K562 (cell line): ENCODE data around the gene JAK3. TPM values are rescaled to one million over a fixed set of nuclear protein-coding genes. Genes with fewer than 3 reads are reported as not detected.

Experiments used
- ARNT ChIP-seq, 2 experiments: fragments of 450-650 bp; IDR thresholded peaks; 2 replicates each; pipeline ENCODE4 v1.6.1; 2016; ENCODE audit warnings: mild to moderate bottlenecking in 1 of 2
- CBX8 ChIP-seq: fragments of 200-600 bp; sonication (generic); IDR thresholded peaks from 2 replicates; pipeline ENCODE4 v1.6.1; 2012; ENCODE audit warnings: borderline replicate concordance, mixed run types, low read depth, mild to moderate bottlenecking, moderate library complexity, mixed read lengths, low read length, control low read depth, inconsistent platforms; ENCODE audit not compliant: poor library complexity, severe bottlenecking; ENCODE audit errors: extremely low read depth
- CEBPZ ChIP-seq: fragments of 150-350 bp; IDR thresholded peaks from 2 replicates; pipeline ENCODE4 v1.6.1; 2014; ENCODE audit warnings: low read depth, mild to moderate bottlenecking, low read length, borderline replicate concordance
- CTCF ChIP-seq, 3 experiments: IDR thresholded peaks in 2 of 3; conservative IDR thresholded peaks in 1 of 3; 2 replicates each; pipeline ENCODE4 v1.5.1; 2011 to 2012; ENCODE audit warnings: low read length in 3 of 3, mild to moderate bottlenecking in 3 of 3, control low read depth in 2 of 3, improper control_type of control experiment in 1 of 3, inconsistent platforms in 1 of 3, low read depth in 1 of 3, mixed read lengths in 1 of 3, moderate library complexity in 1 of 3; ENCODE audit not compliant: insufficient read depth in 2 of 3
- DLX4 ChIP-seq: fragments of 250-450 bp; sonication (Bioruptor Pico); IDR thresholded peaks from 2 replicates; pipeline ENCODE4 v1.6.1; 2021; ENCODE audit warnings: mild to moderate bottlenecking
- FOXO4 ChIP-seq: fragments of 450-650 bp; formaldehyde crosslinking; IDR thresholded peaks from 2 replicates; pipeline ENCODE4 v1.4.0; 2020; ENCODE audit warnings: mild to moderate bottlenecking, moderate library complexity
- KLF13 ChIP-seq: fragments of 450-650 bp; IDR thresholded peaks from 2 replicates; pipeline ENCODE4 v1.6.1; 2016; ENCODE audit warnings: missing genetic modification characterization, low read depth, mild to moderate bottlenecking, missing compliant biosample characterization, moderate library complexity, borderline replicate concordance
- LARP7 ChIP-seq: fragments of 450-650 bp; IDR thresholded peaks from 2 replicates; pipeline ENCODE4 v1.6.1; 2016
- MYC ChIP-seq, 2 experiments: fragments of 250-450 bp in 1 of 2; sonication (Bioruptor Pico) in 1 of 2; IDR thresholded peaks; 2 replicates each; pipeline versions ENCODE4 v1.5.1 to v1.6.1; 2012 to 2021; ENCODE audit warnings: low read depth in 2 of 2, borderline replicate concordance in 1 of 2, improper control_type of control experiment in 1 of 2, low read length in 1 of 2, mild to moderate bottlenecking in 1 of 2, moderate library complexity in 1 of 2
- ZBED1 ChIP-seq: IDR thresholded peaks from 2 replicates; pipeline ENCODE4 v1.6.1; 2014
- ZEB2 ChIP-seq: fragments of 450-650 bp; IDR thresholded peaks from 2 replicates; pipeline ENCODE4 v1.6.1; 2016
- ZFP1 ChIP-seq: fragments of 450-650 bp; formaldehyde crosslinking; IDR thresholded peaks from 2 replicates; pipeline ENCODE4 v1.4.0; 2020; ENCODE audit warnings: mild to moderate bottlenecking, mixed read lengths
- ZHX1 ChIP-seq: fragments of 150-350 bp; conservative IDR thresholded peaks from 2 replicates; pipeline ENCODE4 v1.6.1; 2014; ENCODE audit warnings: low read length
- ZNF586 ChIP-seq: fragments of 450-650 bp; formaldehyde crosslinking; conservative IDR thresholded peaks from 2 replicates; pipeline ENCODE4 v1.4.0; 2020; ENCODE audit warnings: mild to moderate bottlenecking, moderate library complexity
- polyA plus RNA-seq, 8 experiments: library from polyadenylated mRNA; depleted of rRNA in 4 of 8; stranded (reverse) in 5 of 8; unstranded in 3 of 8; fragments of >200 nt; fragmentation: Nextera tagmentation in 2 of 8; fragmentation: Illumina TruSeq in 1 of 8; extraction: Ambion mirVana in 2 of 8; extraction: Trizol in 1 of 8; gene quantifications; 2 replicates each; pipeline versions ENCODE4 v1.2.1 to v1.2.3, GENCODE V29; 2011 to 2014; ENCODE audit warnings: inconsistent platforms in 1 of 8, missing spikeins in 1 of 8
- total RNA-seq, 7 experiments: library from RNA; depleted of rRNA in 6 of 7; stranded (reverse); fragments of >200 nt in 6 of 7; fragmentation: Illumina TruSeq in 2 of 7; extraction: Trizol in 2 of 7; gene quantifications; 2 replicates each; pipeline versions ENCODE4 v1.2.1 to v1.2.3, GENCODE V29; 2011 to 2021; ENCODE audit warnings: low replicate concordance in 1 of 7

Gene JAK3
- total and polyA plus RNA-seq, 9 of the 15 experiments (the other 6 are each of a cell fraction or from before 2014, with no cell fraction given), result 0.01 to 0.18 (median 0.07) TPM; not detected in 1

GRCh38 chr19:17855280-17856152 is 7.7 kb upstream of the JAK3 start (continued):
- no peak for TF ChIP-seq ZFP1 (CRISPR knock-in tag)
- TF ChIP-seq ZEB2, result no peak
- TF ChIP-seq ZBED1, result no peak
- TF ChIP-seq DLX4 (CRISPR knock-in tag), result no peak
- TF ChIP-seq CTCF (IDR thresholded peaks at IDR 0.05 in 2 of 3, conservative IDR thresholded peaks at IDR 0.05 in 1 of 3; ENCODE audit: insufficient read depth in 2 of 3, low read depth in 1 of 3, low read length in 3 of 3), result peak; percentile 95 to 97 (median 97)
- TF ChIP-seq KLF13, result no peak
- TF ChIP-seq MYC (IDR thresholded peaks at IDR 0.05; ENCODE audit: low read depth, low read length), result 0 out of 2 replicates have a peak, but pooled peaks have one; percentile 49
- TF ChIP-seq MYC (CRISPR knock-in tag; IDR thresholded peaks at IDR 0.05; ENCODE audit: borderline replicate concordance, low read depth), result no peak
- no peak for TF ChIP-seq CBX8
- no peak for TF ChIP-seq ZNF586
- TF ChIP-seq CEBPZ, result no peak
- no peak for TF ChIP-seq LARP7
- no peak for TF ChIP-seq FOXO4 (CRISPR knock-in tag)
- 0 out of 2 replicates have a peak, but pooled peaks have one; percentile 45 for TF ChIP-seq ZHX1
- no peak for TF ChIP-seq ARNT (IDR thresholded peaks at IDR 0.05)
